ENCODE data around the gene RNF148.
A peak's percentile ranks its signal among the peaks of the same experiment; 100 is the strongest.
"Not testable (repeated sequence)": the region's sequence is repeated elsewhere in the genome, so short reads cannot be mapped to it uniquely, and the experiment has no call there.

DNA sequence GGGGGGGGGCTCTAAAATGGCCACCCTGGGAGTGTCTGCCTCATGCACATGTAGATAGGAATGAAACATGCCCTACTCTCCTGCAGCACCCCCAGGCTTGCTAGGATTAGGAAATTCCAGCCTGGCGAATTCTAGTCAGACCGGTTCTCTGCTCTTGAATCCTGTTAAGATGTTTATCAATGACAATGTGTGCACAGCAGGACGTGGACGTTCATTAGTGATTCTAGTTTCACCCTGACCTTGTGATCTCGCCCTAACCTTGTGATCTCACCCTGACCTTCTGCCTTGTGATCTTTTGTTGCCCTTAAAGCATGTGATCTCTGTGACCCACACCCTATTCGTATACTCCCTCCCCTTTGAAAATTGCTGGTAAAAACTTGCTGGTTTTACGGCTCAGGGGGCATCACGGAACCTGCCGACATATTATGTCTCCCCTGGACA lies 23.4 kb downstream of the RNF148 start:
- not testable (repeated sequence) for TF ChIP-seq POLR2A (IDR thresholded peaks at IDR 0.05)
- TF ChIP-seq, protein P1, sequence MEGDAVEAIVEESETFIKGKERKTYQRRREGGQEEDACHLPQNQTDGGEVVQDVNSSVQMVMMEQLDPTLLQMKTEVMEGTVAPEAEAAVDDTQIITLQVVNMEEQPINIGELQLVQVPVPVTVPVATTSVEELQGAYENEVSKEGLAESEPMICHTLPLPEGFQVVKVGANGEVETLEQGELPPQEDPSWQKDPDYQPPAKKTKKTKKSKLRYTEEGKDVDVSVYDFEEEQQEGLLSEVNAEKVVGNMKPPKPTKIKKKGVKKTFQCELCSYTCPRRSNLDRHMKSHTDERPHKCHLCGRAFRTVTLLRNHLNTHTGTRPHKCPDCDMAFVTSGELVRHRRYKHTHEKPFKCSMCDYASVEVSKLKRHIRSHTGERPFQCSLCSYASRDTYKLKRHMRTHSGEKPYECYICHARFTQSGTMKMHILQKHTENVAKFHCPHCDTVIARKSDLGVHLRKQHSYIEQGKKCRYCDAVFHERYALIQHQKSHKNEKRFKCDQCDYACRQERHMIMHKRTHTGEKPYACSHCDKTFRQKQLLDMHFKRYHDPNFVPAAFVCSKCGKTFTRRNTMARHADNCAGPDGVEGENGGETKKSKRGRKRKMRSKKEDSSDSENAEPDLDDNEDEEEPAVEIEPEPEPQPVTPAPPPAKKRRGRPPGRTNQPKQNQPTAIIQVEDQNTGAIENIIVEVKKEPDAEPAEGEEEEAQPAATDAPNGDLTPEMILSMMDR (IDR thresholded peaks at IDR 0.05) = peak in 1 of 7 experiments; percentile 5
